Natural killer cell (primary cell): ENCODE measurements around the gene CEP70. TPM values are rescaled to one million over a fixed set of nuclear protein-coding genes. Genes with fewer than 3 reads are reported as not detected.
"Not testable (repeated sequence)": the region's sequence is repeated elsewhere in the genome, so short reads cannot be mapped to it uniquely, and the experiment has no call there.

Experiments used
- ATAC-seq, 3 donors: fragments of 150-1000 bp in 2 of 3; fragments of 200-7000 bp in 1 of 3; cut with Tn5 transposase; 1 replicate in 1 of 3; 2 replicates in 2 of 3; pipeline ENCODE4 v1.10.0; 2021; ENCODE audit warnings: mild to moderate bottlenecking in 2 of 3, moderate library complexity in 2 of 3
- DNase-seq, 2 donors: peaks; one replicate each; pipeline versions ENCODE4 v3.0.0 to v3.0.0-alpha.2; 2013 to 2021; ENCODE audit warnings: mixed read lengths in 1 of 2
- H3K27ac ChIP-seq: one replicate; pipeline ENCODE4 v1.5.1; 2013; ENCODE audit warnings: mild to moderate bottlenecking, low read length
- H3K27me3 ChIP-seq: one replicate; pipeline ENCODE4 v1.6.1; 2013; ENCODE audit warnings: low read length; ENCODE audit not compliant: control insufficient read depth, insufficient read depth
- H3K36me3 ChIP-seq: one replicate; pipeline ENCODE4 v1.6.1; 2013; ENCODE audit warnings: low read length; ENCODE audit not compliant: control insufficient read depth, insufficient read depth
- H3K4me1 ChIP-seq: one replicate; pipeline ENCODE4 v1.6.1; 2013; ENCODE audit warnings: low read length; ENCODE audit not compliant: control insufficient read depth, insufficient read depth
- H3K4me3 ChIP-seq: one replicate; pipeline ENCODE4 v1.5.1; 2013; ENCODE audit warnings: low read length
- H3K9me3 ChIP-seq: one replicate; pipeline ENCODE4 v1.6.1; 2013; ENCODE audit warnings: low read length; ENCODE audit not compliant: control insufficient read depth, insufficient read depth
- H3K27ac Mint-ChIP-seq, 2 donors: one replicate each; pipeline ENCODE4 v1.8.0; 2022; ENCODE audit warnings: mild to moderate bottlenecking in 2 of 2, mixed read lengths in 2 of 2, moderate library complexity in 1 of 2
- H3K27me3 Mint-ChIP-seq, 2 donors: one replicate each; pipeline ENCODE4 v1.8.0; 2022; ENCODE audit warnings: low read depth in 2 of 2, mixed read lengths in 2 of 2
- H3K36me3 Mint-ChIP-seq: one replicate; pipeline ENCODE4 v1.8.0; 2022; ENCODE audit warnings: mixed read lengths
- H3K4me1 Mint-ChIP-seq, 2 donors: one replicate each; pipeline ENCODE4 v1.8.0; 2022; ENCODE audit warnings: mixed read lengths in 2 of 2
- H3K4me3 Mint-ChIP-seq: one replicate; pipeline ENCODE4 v1.8.0; 2022; ENCODE audit warnings: mild to moderate bottlenecking, moderate library complexity, mixed read lengths
- H3K9me3 Mint-ChIP-seq, 2 donors: one replicate each; pipeline ENCODE4 v1.8.0; 2022; ENCODE audit warnings: mixed read lengths in 2 of 2
- WGBS: methylation state at CpG from one replicate; pipeline ENCODE4 v1.1.7; 2013; ENCODE audit warnings: missing lambda C conversion rate; ENCODE audit not compliant: insufficient coverage; 5-methylcytosine and 5-hydroxymethylcytosine counted together
- intact Hi-C: fragments of 100-400 bp; cut with micrococcal nuclease; formaldehyde crosslinking; loops from one replicate; pipeline ENCODE4 v1.14.2; 2022
- total RNA-seq, 4 donors: library from RNA; stranded (reverse); fragments of 120-200 nt in 1 of 4; gene quantifications; one replicate each; pipeline versions ENCODE4 v1.2.3 to v1.2.4, GENCODE V29; 2013 to 2022
- TF ChIP-seq, protein P1 (sequence below): fragments of 200-600 bp; IDR thresholded peaks from one replicate; pipeline ENCODE4 v1.8.0; 2022; ENCODE audit warnings: antibody characterized with exemption

CEP70 gene
- total RNA-seq, 3 donors from 2014 or later (not counting 1 experiment from before 2014, with no cell fraction given), result 17.0 to 23.9 (median 22.7) TPM

DNA sequence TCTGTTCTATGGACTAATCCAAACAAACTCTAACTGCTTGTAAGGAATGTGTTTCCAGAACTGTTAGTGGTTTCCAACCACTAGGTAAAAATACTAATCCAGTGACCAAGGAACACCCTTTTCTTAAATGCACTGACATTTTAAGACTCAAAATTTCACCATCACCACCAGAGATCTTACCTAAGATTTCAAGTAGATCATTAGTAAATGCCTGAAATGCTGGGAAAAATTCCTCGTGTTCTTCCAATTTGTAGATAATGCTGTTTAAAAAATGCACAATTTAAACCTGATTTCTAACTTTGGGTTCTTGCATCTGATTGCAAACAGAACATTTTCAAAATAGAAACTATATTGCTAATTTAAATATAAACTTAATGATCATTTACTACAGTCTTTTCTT is 96.2 kb downstream of the CEP70 start:
- DNase-seq (no peak), ATAC-seq (no peak)
- TF ChIP-seq, protein P1, sequence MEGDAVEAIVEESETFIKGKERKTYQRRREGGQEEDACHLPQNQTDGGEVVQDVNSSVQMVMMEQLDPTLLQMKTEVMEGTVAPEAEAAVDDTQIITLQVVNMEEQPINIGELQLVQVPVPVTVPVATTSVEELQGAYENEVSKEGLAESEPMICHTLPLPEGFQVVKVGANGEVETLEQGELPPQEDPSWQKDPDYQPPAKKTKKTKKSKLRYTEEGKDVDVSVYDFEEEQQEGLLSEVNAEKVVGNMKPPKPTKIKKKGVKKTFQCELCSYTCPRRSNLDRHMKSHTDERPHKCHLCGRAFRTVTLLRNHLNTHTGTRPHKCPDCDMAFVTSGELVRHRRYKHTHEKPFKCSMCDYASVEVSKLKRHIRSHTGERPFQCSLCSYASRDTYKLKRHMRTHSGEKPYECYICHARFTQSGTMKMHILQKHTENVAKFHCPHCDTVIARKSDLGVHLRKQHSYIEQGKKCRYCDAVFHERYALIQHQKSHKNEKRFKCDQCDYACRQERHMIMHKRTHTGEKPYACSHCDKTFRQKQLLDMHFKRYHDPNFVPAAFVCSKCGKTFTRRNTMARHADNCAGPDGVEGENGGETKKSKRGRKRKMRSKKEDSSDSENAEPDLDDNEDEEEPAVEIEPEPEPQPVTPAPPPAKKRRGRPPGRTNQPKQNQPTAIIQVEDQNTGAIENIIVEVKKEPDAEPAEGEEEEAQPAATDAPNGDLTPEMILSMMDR, result no peak
- 100% methylated on average over 1 of the region's 1 CpG for WGBS
- intact Hi-C loops, result no loop called here
- peaks cover 9% of the 10 kb centered on the region for H3K36me3 Mint-ChIP-seq
- no peak overlapping the region for H3K27ac Mint-ChIP-seq
- H3K9me3 ChIP-seq, result no peaks in the 10 kb centered on the region
- no peak overlapping the region for H3K4me3 Mint-ChIP-seq
- no peaks in the 10 kb centered on the region for H3K4me1 ChIP-seq
- H3K4me3 ChIP-seq, result no peak overlapping the region
- H3K27ac ChIP-seq, result no peak overlapping the region
- H3K9me3 Mint-ChIP-seq, result no peaks in the 10 kb centered on the region
- peaks cover 10% of the 10 kb centered on the region for H3K36me3 ChIP-seq
- no peaks in the 10 kb centered on the region for H3K4me1 Mint-ChIP-seq
- no peaks in the 10 kb centered on the region for H3K27me3 Mint-ChIP-seq
- H3K27me3 ChIP-seq, result no peaks in the 10 kb centered on the region

DNA sequence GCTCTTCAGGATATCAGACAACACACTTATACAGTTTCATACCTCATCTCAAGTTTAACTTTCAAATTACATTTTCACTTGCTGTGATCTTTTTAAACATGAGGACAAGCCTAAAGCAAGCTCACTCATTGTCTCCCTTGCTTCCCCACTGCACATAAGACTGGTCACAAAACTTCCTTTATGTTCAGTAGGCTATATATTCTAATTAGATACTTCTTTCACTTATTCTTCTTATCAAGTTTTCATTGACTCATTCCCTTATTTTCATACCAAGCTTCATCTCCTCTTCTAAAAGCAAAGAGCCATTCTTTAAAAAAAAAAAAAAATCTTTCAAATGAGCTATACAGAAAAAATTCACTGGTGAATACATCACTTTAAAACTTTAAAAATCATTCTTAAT is 97.0 kb downstream of the CEP70 start:
- H3K4me3 ChIP-seq, result no peak overlapping the region
- Mint-ChIP-seq H3K27ac (no peak overlapping the region), H3K4me3 (no peak overlapping the region), H3K36me3 (peaks cover 9% of the 10 kb centered on the region), H3K9me3 (no peaks in the 10 kb centered on the region), H3K27me3 (no peaks in the 10 kb centered on the region), H3K4me1 (no peaks in the 10 kb centered on the region)
- no peak overlapping the region for H3K27ac ChIP-seq
- TF ChIP-seq, protein P1, result no peak
- no peak for ATAC-seq
- no peaks in the 10 kb centered on the region for H3K27me3 ChIP-seq
- intact Hi-C loops, result no loop called here
- H3K9me3 ChIP-seq, result peaks cover under 1% of the 10 kb centered on the region
- no peaks in the 10 kb centered on the region for H3K4me1 ChIP-seq
- peaks cover 10% of the 10 kb centered on the region for H3K36me3 ChIP-seq
- no peak for DNase-seq

DNA sequence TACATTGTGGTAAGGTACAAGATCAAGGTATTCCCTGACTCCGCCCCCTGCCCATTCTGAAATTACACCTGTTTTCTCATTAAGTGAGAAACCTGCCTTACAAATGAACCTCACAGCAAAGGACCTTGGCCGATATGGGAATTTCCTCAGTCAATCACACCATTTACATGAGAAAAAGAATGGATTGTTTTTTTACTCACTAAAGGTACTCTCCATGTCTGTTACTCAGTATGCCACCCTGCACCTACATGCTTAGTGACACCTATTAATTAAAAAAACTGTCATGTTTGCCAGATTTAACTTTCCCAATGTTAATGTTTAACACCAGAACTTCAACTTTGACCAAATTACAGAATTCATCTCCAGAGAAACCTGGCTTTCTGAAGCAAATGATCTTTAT is 97.6 kb downstream of the CEP70 start:
- Mint-ChIP-seq H3K27ac (no peak overlapping the region), H3K4me1 (no peaks in the 10 kb centered on the region), H3K27me3 (no peaks in the 10 kb centered on the region), H3K36me3 (peaks cover 9% of the 10 kb centered on the region), H3K9me3 (no peaks in the 10 kb centered on the region), H3K4me3 (no peak overlapping the region)
- Histone ChIP-seq H3K27ac (no peak overlapping the region), H3K4me3 (no peak overlapping the region), H3K9me3 (peaks cover 3% of the 10 kb centered on the region), H3K36me3 (peaks cover 10% of the 10 kb centered on the region), H3K27me3 (no peaks in the 10 kb centered on the region), H3K4me1 (no peaks in the 10 kb centered on the region)
- WGBS, result 100% methylated on average over 1 of the region's 2 CpGs
- DNase-seq, result no peak
- TF ChIP-seq, protein P1, result no peak
- no peak for ATAC-seq
- intact Hi-C loops, result no loop called here

DNA sequence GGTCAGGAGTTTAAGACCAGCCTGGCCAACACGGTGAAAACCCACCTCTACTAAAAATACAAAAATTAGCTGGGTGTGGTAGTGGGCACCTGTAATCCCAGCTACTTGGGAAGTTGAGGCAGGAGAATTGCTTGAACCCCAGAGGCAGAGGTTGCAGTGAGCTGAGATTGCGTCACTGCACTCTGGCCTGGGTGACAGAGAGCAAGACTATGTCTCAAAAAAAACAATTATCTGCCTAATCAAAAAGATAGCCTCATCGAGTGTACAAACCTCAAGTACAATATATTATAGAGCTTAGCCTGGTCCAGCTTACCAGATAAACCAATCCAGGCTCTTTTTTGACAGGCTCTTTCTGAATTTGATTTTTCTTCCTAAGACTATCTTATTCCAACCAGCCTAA is 98.4 kb downstream of the CEP70 start:
- H3K27me3 Mint-ChIP-seq, H3K4me3 Mint-ChIP-seq, H3K4me1 ChIP-seq, H3K27ac Mint-ChIP-seq, intact Hi-C loops, H3K4me1 Mint-ChIP-seq, H3K27me3 ChIP-seq, H3K27ac ChIP-seq, H3K9me3 Mint-ChIP-seq, DNase-seq, ATAC-seq, H3K4me3 ChIP-seq, H3K9me3 ChIP-seq, H3K36me3 Mint-ChIP-seq: not testable (repeated sequence)
- H3K36me3 ChIP-seq, result peaks cover 10% of the 10 kb centered on the region
- 95% methylated on average over 2 of the region's 3 CpGs for WGBS
